HG03066 (cell line): ENCODE results near the gene KRTAP15-1.

Experiments
- ATAC-seq: cut with Tn5 transposase; IDR thresholded peaks from one replicate; pipeline ENCODE4 v1.9.1; 2021; ENCODE audit warnings: low read depth; ENCODE audit not compliant: unreplicated experiment

The KRTAP15-1 gene

GRCh38 chr21:30486180-30486579 lies 46.1 kb downstream of the KRTAP15-1 start:
- no peak for ATAC-seq

GRCh38 chr21:30487336-30487735 lies 47.3 kb downstream of the KRTAP15-1 start, which contains the start of gene KRTAP19-2:
Gene KRTAP19-2 (minus strand): TSS chr21:30487436. CDS start chr21:30487348, 88 bp downstream.
- no peak for ATAC-seq
